H1 (cell line): ENCODE measurements around the gene PRR30. TPM values are rescaled to one million over a fixed set of nuclear protein-coding genes. Genes with fewer than 3 reads are reported as not detected.

ENCODE experiments used
- CTCF ChIA-PET: fragments of 300-600 bp; sonication (Branson Sonifier 250); formaldehyde crosslinking; loops from one replicate; lab custom pipeline; 2021; ENCODE audit not compliant: partially characterized antibody; lab: Charles Lee
- POLR2A ChIA-PET: fragments of 300-600 bp; sonication (Branson Sonifier 250); formaldehyde crosslinking; loops from one replicate; lab custom pipeline; 2021; ENCODE audit warnings: inconsistent platforms; ENCODE audit not compliant: partially characterized antibody; lab: Charles Lee
- DNase-seq, 2 experiments: peaks; one replicate each; pipeline versions ENCODE4 v3.0.0 to v3.0.0-alpha.2; 2010 to 2022; ENCODE audit warnings: low spot score in 2 of 2, low read depth in 1 of 2, mixed read lengths in 1 of 2
- FAIRE-seq: peaks from 2 replicates; lab custom pipeline; 2011; peaks lifted over from hg19 to GRCh38; lab: Jason Lieb, UNC
- H2AFZ ChIP-seq: 2 replicates; pipeline ENCODE4 v1.8.1; 2012; ENCODE audit warnings: low read length, inconsistent platforms
- H2AK5ac ChIP-seq: 2 replicates; pipeline ENCODE4 v1.6.1; 2013; ENCODE audit warnings: low read depth, low read length
- H2BK120ac ChIP-seq: replicated peaks from 2 replicates; pipeline ENCODE3; 2013; ENCODE audit warnings: low read depth, low read length, inconsistent platforms
- H2BK12ac ChIP-seq: 2 replicates; pipeline ENCODE4 v1.6.1; 2013; ENCODE audit warnings: low read depth, low read length
- H2BK15ac ChIP-seq: 2 replicates; pipeline ENCODE4 v1.6.1; 2013; ENCODE audit warnings: low read length
- H2BK20ac ChIP-seq: 2 replicates; pipeline ENCODE4 v1.6.1; 2013; ENCODE audit warnings: low read length
- H2BK5ac ChIP-seq: 2 replicates; pipeline ENCODE4 v1.6.1; 2013; ENCODE audit warnings: low read depth, low read length
- H3K14ac ChIP-seq: 2 replicates; pipeline ENCODE4 v1.6.1; 2013; ENCODE audit warnings: inconsistent platforms; ENCODE audit not compliant: insufficient read length
- H3K18ac ChIP-seq: 2 replicates; pipeline ENCODE4 v1.6.1; 2013; ENCODE audit warnings: low read length; ENCODE audit errors: extremely low read depth
- H3K23ac ChIP-seq: 2 replicates; pipeline ENCODE4 v1.6.1; 2013; ENCODE audit warnings: inconsistent platforms; ENCODE audit not compliant: insufficient read length
- H3K23me2 ChIP-seq: 2 replicates; pipeline ENCODE4 v1.6.1; 2013; ENCODE audit warnings: low read depth, low read length
- H3K27ac ChIP-seq: 2 replicates; pipeline ENCODE4 v1.6.1; 2011; ENCODE audit warnings: low read depth, low read length, inconsistent platforms
- H3K27me3 ChIP-seq, 4 experiments: replicated peaks in 1 of 4; 1 replicate in 1 of 4; 2 replicates in 3 of 4; pipeline versions ENCODE4 v1.6.1 to v1.8.1; 2011 to 2013; ENCODE audit warnings: low read length in 3 of 4, mild to moderate bottlenecking in 3 of 4, inconsistent platforms in 2 of 4, mixed read lengths in 2 of 4, moderate library complexity in 1 of 4; ENCODE audit not compliant: control insufficient read depth in 3 of 4, insufficient read depth in 3 of 4; ENCODE audit errors: extremely low read depth in 1 of 4
- H3K36me3 ChIP-seq, 4 experiments: 2 replicates each; pipeline versions ENCODE4 v1.6.1 to v1.8.1; 2011 to 2013; ENCODE audit warnings: mild to moderate bottlenecking in 4 of 4, low read length in 3 of 4, moderate library complexity in 2 of 4, control low read depth in 1 of 4, inconsistent platforms in 1 of 4; ENCODE audit not compliant: insufficient read depth in 4 of 4, control insufficient read depth in 2 of 4
- H3K4ac ChIP-seq: replicated peaks from 2 replicates; pipeline ENCODE3; 2013; ENCODE audit warnings: low read length, low read depth, mixed read lengths, inconsistent platforms; ENCODE audit not compliant: insufficient read length
- H3K4me1 ChIP-seq, 4 experiments: replicated peaks in 1 of 4; 1 replicate in 1 of 4; 2 replicates in 3 of 4; pipeline versions ENCODE4 v1.6.1 to v1.8.1; 2011 to 2013; ENCODE audit warnings: low read length in 3 of 4, inconsistent platforms in 2 of 4, mixed read lengths in 1 of 4; ENCODE audit not compliant: insufficient read depth in 4 of 4, control insufficient read depth in 3 of 4
- H3K4me2 ChIP-seq, 2 experiments: 2 replicates each; pipeline versions ENCODE4 v1.6.1 to v1.8.1; 2011 to 2013; ENCODE audit warnings: low read depth in 2 of 2, low read length in 2 of 2, control low read depth in 1 of 2, inconsistent platforms in 1 of 2, mild to moderate bottlenecking in 1 of 2; ENCODE audit not compliant: insufficient read depth in 1 of 2
- H3K4me3 ChIP-seq, 4 experiments: fragments of 200-600, 300-600 bp in 1 of 4; sonication (generic), shearing (Covaris generic), sonication (Bioruptor Twin) in 1 of 4; 2 replicates each; pipeline versions ENCODE4 v1.5.1 to v1.8.1; 2011 to 2016; ENCODE audit warnings: low read length in 4 of 4, low read depth in 3 of 4, control low read depth in 2 of 4, inconsistent platforms in 2 of 4, mild to moderate bottlenecking in 2 of 4, mixed read lengths in 1 of 4, moderate library complexity in 1 of 4; ENCODE audit not compliant: insufficient read depth in 2 of 4; ENCODE audit errors: extremely low read depth in 1 of 4
- H3K56ac ChIP-seq: replicated peaks from 2 replicates; pipeline ENCODE3; 2013; ENCODE audit warnings: low read depth, mild to moderate bottlenecking, mixed read lengths, low read length, inconsistent platforms; ENCODE audit not compliant: insufficient read length
- H3K79me1 ChIP-seq: 2 replicates; pipeline ENCODE4 v1.6.1; 2013; ENCODE audit warnings: low read depth, low read length, control low read depth
- H3K79me2 ChIP-seq, 2 experiments: 2 replicates each; pipeline versions ENCODE4 v1.6.1 to v1.8.1; 2012 to 2013; ENCODE audit warnings: low read length in 2 of 2, mild to moderate bottlenecking in 2 of 2, inconsistent platforms in 1 of 2; ENCODE audit not compliant: insufficient read depth in 2 of 2, control insufficient read depth in 1 of 2
- H3K9ac ChIP-seq, 4 experiments: replicated peaks in 1 of 4; 1 replicate in 1 of 4; 2 replicates in 3 of 4; pipeline versions ENCODE4 v1.6.1 to v1.8.1; 2011 to 2013; ENCODE audit warnings: low read depth in 3 of 4, low read length in 3 of 4, control low read depth in 2 of 4, mild to moderate bottlenecking in 2 of 4, moderate library complexity in 2 of 4, inconsistent platforms in 1 of 4; ENCODE audit errors: extremely low read depth in 1 of 4
- H3K9me3 ChIP-seq, 2 experiments: 2 replicates each; pipeline versions ENCODE4 v1.6.1 to v1.8.1; 2012 to 2013; ENCODE audit warnings: mild to moderate bottlenecking in 2 of 2, moderate library complexity in 2 of 2, control low read depth in 1 of 2, inconsistent platforms in 1 of 2, low read depth in 1 of 2, low read length in 1 of 2, mixed read lengths in 1 of 2; ENCODE audit not compliant: insufficient read depth in 2 of 2
- H4K20me1 ChIP-seq, 2 experiments: replicated peaks in 1 of 2; 2 replicates each; pipeline versions ENCODE3 to v1.8.1; 2011 to 2013; ENCODE audit warnings: inconsistent platforms in 2 of 2, low read length in 2 of 2, mild to moderate bottlenecking in 1 of 2; ENCODE audit not compliant: insufficient read depth in 2 of 2, control insufficient read depth in 1 of 2
- H4K5ac ChIP-seq: 2 replicates; pipeline ENCODE4 v1.6.1; 2013; ENCODE audit warnings: low read length, low read depth, mixed read lengths, inconsistent platforms; ENCODE audit not compliant: insufficient read length
- H4K8ac ChIP-seq: 2 replicates; pipeline ENCODE4 v1.8.0; 2013; ENCODE audit warnings: mild to moderate bottlenecking, moderate library complexity, low read length, inconsistent platforms; ENCODE audit not compliant: insufficient read depth; ENCODE audit errors: extremely low read depth
- H4K91ac ChIP-seq: replicated peaks from 2 replicates; pipeline ENCODE3; 2013; ENCODE audit warnings: low read length, mixed read lengths, inconsistent platforms; ENCODE audit not compliant: insufficient read length
- CBX5 ChIP-seq: fragments of 300-800, 300-1000 bp; sonication (generic); IDR thresholded peaks from 2 replicates; pipeline ENCODE4 v1.7.1; 2016; ENCODE audit warnings: antibody characterized with exemption, low read length, low read depth
- CBX8 ChIP-seq: fragments of 300-800, 300-1000 bp; sonication (generic); IDR thresholded peaks from 2 replicates; pipeline ENCODE4 v1.7.1; 2016; ENCODE audit warnings: low read depth, low read length, borderline replicate concordance
- EZH2 ChIP-seq: fragments of 200-600 bp; sonication (generic); IDR thresholded peaks from 2 replicates; pipeline ENCODE4 v1.7.1; 2012; ENCODE audit warnings: low read depth, mild to moderate bottlenecking, moderate library complexity, low read length, inconsistent platforms; ENCODE audit not compliant: severe bottlenecking
- KDM4A ChIP-seq: IDR thresholded peaks from one replicate; pipeline ENCODE4 v1.7.1; 2012; ENCODE audit warnings: low read depth, mild to moderate bottlenecking, moderate library complexity, low read length, inconsistent platforms; ENCODE audit not compliant: severe bottlenecking
- NRF1 ChIP-seq: IDR thresholded peaks from 2 replicates; pipeline ENCODE4 v1.6.1; 2011; ENCODE audit warnings: mild to moderate bottlenecking, low read depth, low read length, improper control_type of control experiment
- POLR2A ChIP-seq, 2 experiments: IDR thresholded peaks; 1 replicate in 1 of 2; 2 replicates in 1 of 2; pipeline ENCODE4 v1.6.1; 2011; ENCODE audit warnings: low read depth in 2 of 2, low read length in 2 of 2, mild to moderate bottlenecking in 2 of 2; ENCODE audit errors: control extremely low read depth in 1 of 2
- RNF2 ChIP-seq: fragments of 200-900, 300-1000 bp; sonication (generic); IDR thresholded peaks from 2 replicates; pipeline ENCODE4 v1.7.1; 2016; ENCODE audit warnings: borderline replicate concordance, low read depth, mild to moderate bottlenecking, antibody characterized with exemption, low read length; ENCODE audit not compliant: poor library complexity, severe bottlenecking; ENCODE audit errors: missing control alignments
- SIX5 ChIP-seq: IDR thresholded peaks from 2 replicates; pipeline ENCODE4 v1.6.1; 2011; ENCODE audit warnings: mild to moderate bottlenecking, low read depth, low read length
- TAF1 ChIP-seq: IDR thresholded peaks from 2 replicates; pipeline ENCODE4 v1.6.1; 2011; ENCODE audit warnings: mild to moderate bottlenecking, low read depth, low read length
- TCF12 ChIP-seq: IDR thresholded peaks from 2 replicates; pipeline ENCODE4 v1.6.1; 2011; ENCODE audit warnings: low read depth, mild to moderate bottlenecking, low read length
- TEAD4 ChIP-seq: IDR thresholded peaks from 2 replicates; pipeline ENCODE4 v1.6.1; 2012; ENCODE audit warnings: low read depth, low read length, inconsistent platforms, mixed read lengths
- WGBS, 2 experiments: shearing (Covaris generic) in 1 of 2; methylation state at CpG; one replicate each; pipeline versions ENCODE4 v1.1.6 to v1.1.7; 2013 to 2015; ENCODE audit warnings: low lambda C conversion rate in 2 of 2, mixed read lengths in 2 of 2, inconsistent platforms in 1 of 2, low coverage in 1 of 2, missing lambda C conversion rate in 1 of 2; ENCODE audit not compliant: insufficient replicate concordance in 2 of 2, insufficient coverage in 1 of 2, insufficient read length in 1 of 2; ENCODE audit errors: extremely low coverage in 1 of 2, missing lambda C conversion rate in 1 of 2; 5-methylcytosine and 5-hydroxymethylcytosine counted together
- polyA plus RNA-seq, 7 experiments: library from polyadenylated mRNA; depleted of rRNA in 3 of 7; stranded (reverse) in 5 of 7; unstranded in 2 of 7; fragments of >200 nt in 5 of 7; fragments of 200-250 nt in 2 of 7; gene quantifications; 1 replicate in 5 of 7; 2 replicates in 1 of 7; 4 replicates in 1 of 7; pipeline versions ENCODE4 v1.2.1 to v1.2.3, GENCODE V29; 2011 to 2013; ENCODE audit warnings: missing spikeins in 2 of 7, mixed read lengths in 2 of 7
- total RNA-seq: library from RNA; stranded (reverse); fragmentation: NEBNext Ultra II Directional; extraction: Animal tissue kit (Norgen Biotek cat#: 25700); gene quantifications from 2 replicates; pipeline ENCODE4 v1.2.1, GENCODE V29; 2021

Gene PRR30
- total and polyA plus RNA-seq, 2 of the 8 experiments (the other 6 are each of a cell fraction or from before 2014, with no cell fraction given), result not detected

- Histone ChIP-seq H3K79me2 (no peaks in the 10 kb centered on the region), H3K9me3 (no peaks in the 10 kb centered on the region), H3K27ac (no peak within 1 kb of the TSS), H3K23me2 (peaks cover 12% of the 10 kb centered on the region), H2AFZ (peak within 1 kb of the TSS; percentile 86; the same call in 1 of the 2 replicates), H3K36me3 (no peaks in the 10 kb centered on the region), H3K14ac (no peak within 1 kb of the TSS), H2BK120ac (no peak within 1 kb of the TSS), H2BK15ac (peak within 1 kb of the TSS; percentile 46), H2BK20ac (peak within 1 kb of the TSS; percentile 18; the same call in 1 of the 2 replicates), H4K20me1 (no peaks in the 10 kb centered on the region), H4K8ac (peak within 1 kb of the TSS; percentile 88), H3K27me3 (peaks cover 8 to 59% (median 44%) of the 10 kb centered on the region in 4 experiments), H3K4me3 (peak within 1 kb of the TSS; percentile 40 to 68 (median 52)), H2AK5ac (peak within 1 kb of the TSS; percentile 92), H2BK5ac (no peak within 1 kb of the TSS; the same call in 1 of the 2 replicates), H3K56ac (peak within 1 kb of the TSS; percentile 10), H3K23ac (peak within 1 kb of the TSS; percentile 59), H4K91ac (peak within 1 kb of the TSS; percentile 98), H3K79me1 (no peaks in the 10 kb centered on the region), H3K4ac (no peak within 1 kb of the TSS), H3K4me2 (peak within 1 kb of the TSS; percentile 94 to 98), H3K9ac (peak within 1 kb of the TSS; percentile 9 to 64 (median 43)), H2BK12ac (peak within 1 kb of the TSS; percentile 80; the same call in 1 of the 2 replicates), H3K4me1 (peaks cover 0 to 16% (median 10%) of the 10 kb centered on the region in 4 experiments; a peak in 5 of 7 replicates), H3K18ac (peak within 1 kb of the TSS; percentile 51; the same call in 1 of the 2 replicates), H4K5ac (peak within 1 kb of the TSS; percentile 62)
- DNase-seq (peak in 1 of 2 experiments; percentile 71), FAIRE-seq (no peak)
- ChIA-PET CTCF (interaction anchor here (0.7 to 1.9 kb wide), 6 partner anchors 13 to 51 kb away, joined by 3 to 6 read pairs (median 4); no protein-coding TSS in a partner anchor), POLR2A (interaction anchor here (0.6 to 1.5 kb wide), 6 partner anchors 8 to 64 kb away, joined by 3 to 5 read pairs (median 4); partner anchors contain the start of gene PREB)
- WGBS, 2 experiments, result 22% methylated on average over 34 of the region's 84 CpGs; no CpG with 5 or more reads in 1 of the 2 experiments
- TF ChIP-seq EZH2 (peak; percentile 48), KDM4A (peak; percentile 98), POLR2A (IDR thresholded peaks at IDR 0.05; ENCODE audit: control extremely low read depth in 1 of 2, low read depth in 2 of 2, low read length in 2 of 2) (no peak), TCF12 (no peak), TEAD4 (0 out of 2 replicates have a peak, but pooled peaks have one; percentile 11), RNF2 (no peak), CBX5 (no peak), SIX5 (no peak), CBX8 (no peak), NRF1 (peak; percentile 35; the same call in 1 of the 2 replicates), TAF1 (0 out of 2 replicates have a peak, but pooled peaks have one; percentile 34)
Observed at GRCh38 chr2:27118525-27119329, 20.5 kb downstream of the PRR30 start, which contains the start of gene CGREF1. CGREF1 (minus strand) TSS chr2:27119128; CDS start chr2:27104366, 14,762 bp downstream.
